ENCODE results near the gene DOCK8.

GRCh38 chr9:353077-353476, 138.4 kb downstream of the DOCK8 start:
- TF ChIP-seq CSDC2 (CRISPR knock-in tag; IDR thresholded peaks at IDR 0.05) (no peak), PPARA (CRISPR knock-in tag; IDR thresholded peaks at IDR 0.05; ENCODE audit: borderline replicate concordance) (no peak), CSRNP3 (CRISPR knock-in tag; IDR thresholded peaks at IDR 0.05) (no peak), RARB (CRISPR knock-in tag; IDR thresholded peaks at IDR 0.05) (no peak), TOX (CRISPR knock-in tag; IDR thresholded peaks at IDR 0.05; ENCODE audit: borderline replicate concordance) (no peak), ZNF565 (CRISPR knock-in tag; conservative IDR thresholded peaks at IDR 0.05; ENCODE audit: low read depth) (no peak), ZFP30 (CRISPR knock-in tag; IDR thresholded peaks at IDR 0.05) (no peak), TSHZ2 (CRISPR knock-in tag; IDR thresholded peaks at IDR 0.05) (no peak)
- TF ChIP-seq, protein P1, sequence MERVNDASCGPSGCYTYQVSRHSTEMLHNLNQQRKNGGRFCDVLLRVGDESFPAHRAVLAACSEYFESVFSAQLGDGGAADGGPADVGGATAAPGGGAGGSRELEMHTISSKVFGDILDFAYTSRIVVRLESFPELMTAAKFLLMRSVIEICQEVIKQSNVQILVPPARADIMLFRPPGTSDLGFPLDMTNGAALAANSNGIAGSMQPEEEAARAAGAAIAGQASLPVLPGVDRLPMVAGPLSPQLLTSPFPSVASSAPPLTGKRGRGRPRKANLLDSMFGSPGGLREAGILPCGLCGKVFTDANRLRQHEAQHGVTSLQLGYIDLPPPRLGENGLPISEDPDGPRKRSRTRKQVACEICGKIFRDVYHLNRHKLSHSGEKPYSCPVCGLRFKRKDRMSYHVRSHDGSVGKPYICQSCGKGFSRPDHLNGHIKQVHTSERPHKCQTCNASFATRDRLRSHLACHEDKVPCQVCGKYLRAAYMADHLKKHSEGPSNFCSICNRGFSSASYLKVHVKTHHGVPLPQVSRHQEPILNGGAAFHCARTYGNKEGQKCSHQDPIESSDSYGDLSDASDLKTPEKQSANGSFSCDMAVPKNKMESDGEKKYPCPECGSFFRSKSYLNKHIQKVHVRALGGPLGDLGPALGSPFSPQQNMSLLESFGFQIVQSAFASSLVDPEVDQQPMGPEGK (CRISPR knock-in tag; IDR thresholded peaks at IDR 0.05; ENCODE audit: borderline replicate concordance): no peak

All from SK-N-SH treated with all-trans-retinoic acid at 6 μM for 48 hours (cell line).